GM10266 (cell line): ENCODE results near the gene CAPN9.
"Not testable (repeated sequence)": the region's sequence is repeated elsewhere in the genome, so short reads cannot be mapped to it uniquely, and the experiment has no call there.

Experiments
- DNase-seq: peaks from one replicate; pipeline ENCODE4 v3.0.0; 2012; ENCODE audit errors: extremely low spot score
- TF ChIP-seq, protein P1 (sequence below): IDR thresholded peaks from 2 replicates; pipeline ENCODE4 v1.5.1; 2012; ENCODE audit warnings: mild to moderate bottlenecking, low read depth; ENCODE audit not compliant: control insufficient read depth, insufficient read depth; ENCODE audit errors: missing control alignments

Gene CAPN9, protein sequence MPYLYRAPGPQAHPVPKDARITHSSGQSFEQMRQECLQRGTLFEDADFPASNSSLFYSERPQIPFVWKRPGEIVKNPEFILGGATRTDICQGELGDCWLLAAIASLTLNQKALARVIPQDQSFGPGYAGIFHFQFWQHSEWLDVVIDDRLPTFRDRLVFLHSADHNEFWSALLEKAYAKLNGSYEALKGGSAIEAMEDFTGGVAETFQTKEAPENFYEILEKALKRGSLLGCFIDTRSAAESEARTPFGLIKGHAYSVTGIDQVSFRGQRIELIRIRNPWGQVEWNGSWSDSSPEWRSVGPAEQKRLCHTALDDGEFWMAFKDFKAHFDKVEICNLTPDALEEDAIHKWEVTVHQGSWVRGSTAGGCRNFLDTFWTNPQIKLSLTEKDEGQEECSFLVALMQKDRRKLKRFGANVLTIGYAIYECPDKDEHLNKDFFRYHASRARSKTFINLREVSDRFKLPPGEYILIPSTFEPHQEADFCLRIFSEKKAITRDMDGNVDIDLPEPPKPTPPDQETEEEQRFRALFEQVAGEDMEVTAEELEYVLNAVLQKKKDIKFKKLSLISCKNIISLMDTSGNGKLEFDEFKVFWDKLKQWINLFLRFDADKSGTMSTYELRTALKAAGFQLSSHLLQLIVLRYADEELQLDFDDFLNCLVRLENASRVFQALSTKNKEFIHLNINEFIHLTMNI

DNA sequence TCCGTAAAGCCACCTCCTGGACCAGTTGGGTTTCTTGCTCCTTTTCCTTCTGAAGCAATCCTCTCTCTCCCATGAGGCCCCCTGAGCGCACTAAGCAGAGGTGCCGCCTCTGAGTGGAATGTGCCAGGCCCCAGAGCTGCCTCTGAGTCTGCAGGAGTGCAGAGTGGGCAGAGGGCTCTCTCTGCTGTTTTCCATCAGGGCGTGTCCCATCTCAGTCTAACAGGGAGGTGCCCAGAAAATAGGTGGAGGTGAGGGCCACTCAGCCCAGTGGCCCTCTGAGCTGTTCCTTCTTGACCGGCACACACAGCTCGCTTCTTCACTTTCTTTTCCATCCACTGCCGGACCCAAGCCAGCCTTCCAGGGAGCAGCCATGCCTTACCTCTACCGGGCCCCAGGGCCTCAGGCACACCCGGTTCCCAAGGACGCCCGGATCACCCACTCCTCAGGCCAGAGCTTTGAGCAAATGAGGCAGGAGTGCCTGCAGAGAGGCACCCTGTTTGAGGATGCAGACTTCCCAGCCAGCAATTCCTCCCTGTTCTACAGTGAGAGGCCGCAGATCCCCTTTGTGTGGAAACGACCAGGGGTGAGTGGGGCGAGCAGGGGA, at the start of gene CAPN9:
CAPN9 (plus strand) TSS at position 262 of the 604 bp plus-strand sequence; CDS start at position 371, 109 bp downstream.
- TF ChIP-seq, protein P1, sequence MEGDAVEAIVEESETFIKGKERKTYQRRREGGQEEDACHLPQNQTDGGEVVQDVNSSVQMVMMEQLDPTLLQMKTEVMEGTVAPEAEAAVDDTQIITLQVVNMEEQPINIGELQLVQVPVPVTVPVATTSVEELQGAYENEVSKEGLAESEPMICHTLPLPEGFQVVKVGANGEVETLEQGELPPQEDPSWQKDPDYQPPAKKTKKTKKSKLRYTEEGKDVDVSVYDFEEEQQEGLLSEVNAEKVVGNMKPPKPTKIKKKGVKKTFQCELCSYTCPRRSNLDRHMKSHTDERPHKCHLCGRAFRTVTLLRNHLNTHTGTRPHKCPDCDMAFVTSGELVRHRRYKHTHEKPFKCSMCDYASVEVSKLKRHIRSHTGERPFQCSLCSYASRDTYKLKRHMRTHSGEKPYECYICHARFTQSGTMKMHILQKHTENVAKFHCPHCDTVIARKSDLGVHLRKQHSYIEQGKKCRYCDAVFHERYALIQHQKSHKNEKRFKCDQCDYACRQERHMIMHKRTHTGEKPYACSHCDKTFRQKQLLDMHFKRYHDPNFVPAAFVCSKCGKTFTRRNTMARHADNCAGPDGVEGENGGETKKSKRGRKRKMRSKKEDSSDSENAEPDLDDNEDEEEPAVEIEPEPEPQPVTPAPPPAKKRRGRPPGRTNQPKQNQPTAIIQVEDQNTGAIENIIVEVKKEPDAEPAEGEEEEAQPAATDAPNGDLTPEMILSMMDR = no peak
- DNase-seq = no peak

DNA sequence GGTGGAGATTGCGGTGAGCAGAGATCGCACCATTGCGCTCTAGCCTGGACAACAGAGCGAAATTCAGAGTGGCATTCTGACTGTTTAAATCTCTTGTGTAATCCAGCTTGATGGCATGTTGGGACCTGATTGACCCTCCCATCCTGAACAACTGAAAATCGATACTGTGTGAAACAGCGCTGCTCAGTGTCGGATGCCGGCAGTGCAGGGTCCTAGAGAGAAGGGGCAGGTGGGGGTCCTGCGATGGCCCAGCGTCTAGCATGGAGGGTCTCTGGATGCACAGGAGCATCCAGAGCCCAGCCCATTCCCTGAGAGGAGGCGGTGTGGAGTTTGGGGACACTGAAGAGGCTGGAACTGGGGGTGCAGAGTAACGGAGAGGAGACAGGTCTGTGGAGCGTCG, 49.1 kb upstream of the CAPN9 start:
- no peak for DNase-seq
- TF ChIP-seq, protein P1 = no peak

DNA sequence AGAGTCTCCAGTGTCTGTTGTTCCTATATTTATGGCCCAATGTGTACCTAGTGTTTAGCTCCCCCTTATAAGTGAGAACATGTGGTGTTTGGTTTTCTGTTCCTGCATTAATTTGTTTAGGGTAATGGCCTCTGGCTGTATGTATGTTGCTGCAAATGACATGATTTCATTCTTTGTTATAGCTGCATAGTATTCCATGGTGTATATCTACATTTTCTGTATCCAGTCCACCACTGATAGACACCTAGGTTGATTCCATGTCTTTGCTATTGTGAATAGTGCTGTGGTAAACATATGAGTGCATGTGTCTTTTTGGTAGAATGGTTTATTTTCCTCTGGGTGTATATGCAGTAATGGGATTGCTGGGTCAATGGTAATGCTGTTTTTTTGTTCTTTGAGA, 48.2 kb upstream of the CAPN9 start:
- DNase-seq = not testable (repeated sequence)

DNA sequence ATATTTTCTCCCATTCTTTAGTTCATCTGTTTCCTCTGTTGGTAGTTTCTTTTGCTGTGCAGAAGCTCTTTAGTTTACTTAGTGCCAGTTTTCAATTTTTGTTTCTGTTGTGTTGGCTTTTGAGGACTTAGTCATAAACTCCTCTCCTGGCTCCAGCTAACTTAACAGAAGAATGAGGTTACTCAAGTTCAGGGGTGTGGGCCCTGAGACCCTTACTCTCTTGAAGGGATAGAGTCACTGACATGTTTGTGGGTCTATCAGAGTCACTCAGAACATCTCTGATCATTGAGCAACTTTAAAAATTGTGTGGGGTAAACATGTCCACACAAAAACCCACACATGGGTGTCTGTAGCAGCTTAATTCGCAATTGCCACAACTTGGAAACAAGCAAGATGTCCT, 47.5 kb upstream of the CAPN9 start:
- DNase-seq = no peak
- TF ChIP-seq, protein P1 = no peak

DNA sequence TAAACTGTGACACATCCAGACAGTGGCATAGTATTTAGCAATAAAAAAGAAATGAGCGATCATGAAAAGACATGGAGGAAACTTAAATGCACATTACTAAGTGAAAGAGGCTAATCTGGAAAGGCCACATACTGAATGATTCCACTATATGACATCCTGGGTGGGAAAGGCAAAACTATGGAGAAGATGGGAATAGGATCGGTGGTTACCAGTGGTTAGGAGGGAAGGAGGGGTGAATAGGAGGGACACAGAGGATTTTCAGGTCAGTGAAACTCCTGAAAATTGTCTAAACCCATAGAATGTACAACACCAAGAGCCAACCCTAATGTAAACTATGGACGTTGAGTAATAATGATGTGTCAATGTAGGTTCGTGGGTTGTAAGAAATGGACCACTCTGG, 47.1 kb upstream of the CAPN9 start:
- no peak for DNase-seq
- TF ChIP-seq, protein P1 = no peak

DNA sequence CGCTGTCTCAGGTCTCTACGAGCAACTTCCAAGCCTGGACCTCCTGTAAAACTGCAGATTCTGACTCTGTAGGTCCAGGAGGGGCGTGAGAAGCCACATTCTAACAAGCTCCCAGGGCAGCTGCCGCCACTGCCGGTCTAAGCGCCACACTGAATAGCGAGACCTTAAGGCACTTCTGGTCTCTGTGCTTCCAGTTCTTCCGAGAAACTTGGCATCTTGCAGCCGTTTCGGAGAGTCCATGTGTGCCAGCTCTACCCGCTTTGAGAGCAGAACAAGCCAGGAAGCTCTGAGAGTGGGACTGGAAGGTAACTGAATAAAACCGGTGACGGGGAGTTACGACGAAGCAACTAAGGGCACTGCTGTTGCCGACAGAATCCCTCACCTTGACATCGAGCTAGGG, 45.8 kb upstream of the CAPN9 start:
- DNase-seq = no peak
- TF ChIP-seq, protein P1 = no peak

DNA sequence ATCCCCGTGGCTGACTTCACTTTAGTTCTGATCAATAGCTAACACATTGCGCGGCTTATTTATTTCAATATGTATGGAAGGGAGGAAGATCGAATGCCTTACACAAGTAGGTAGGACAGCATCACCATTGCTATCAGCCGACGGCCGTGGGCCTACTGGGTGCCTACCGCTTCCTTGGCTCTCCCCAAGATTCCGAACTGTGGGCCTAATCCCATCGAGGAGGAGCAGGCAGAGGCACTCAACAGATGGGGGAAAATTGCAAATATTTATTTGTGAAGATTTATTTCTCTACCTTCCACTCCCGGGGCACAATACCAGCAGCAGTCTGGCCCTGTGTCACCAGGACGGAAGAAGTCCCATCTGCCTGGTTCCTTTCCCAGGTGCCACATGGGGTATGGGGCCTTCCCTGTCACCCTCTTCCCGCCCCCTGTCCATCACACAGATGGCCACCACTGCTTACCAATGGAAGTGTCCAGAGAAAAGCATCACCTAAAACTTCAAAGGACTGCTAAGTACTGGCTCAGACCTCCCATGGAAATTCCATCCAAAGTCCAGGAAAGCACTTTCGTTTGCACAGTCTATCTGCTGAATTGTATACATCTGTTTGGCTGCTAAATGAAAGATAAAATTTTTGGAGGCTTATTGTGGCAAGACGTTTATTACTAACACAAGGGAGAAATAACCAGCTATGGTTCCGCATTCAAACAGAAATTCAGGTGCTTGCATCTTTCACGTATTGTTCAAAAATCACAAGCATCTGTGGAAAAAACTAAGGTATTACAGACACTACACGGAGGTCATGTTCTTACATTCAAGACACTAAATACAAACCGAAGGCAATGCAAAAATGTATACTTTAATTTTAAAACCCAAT, 45.1 kb upstream of the CAPN9 start:
- no peak for DNase-seq

More for the DNA sequence above, 45.1 kb upstream of the CAPN9 start:
- TF ChIP-seq, protein P1 = no peak
